Myocyte (in vitro differentiated cells): Measurements from ENCODE around the gene SPESP1. TPM values are rescaled to one million over a fixed set of nuclear protein-coding genes. Genes with fewer than 3 reads are reported as not detected.
A peak's percentile ranks its signal among the peaks of the same experiment; 100 is the strongest.

Experiments
- DNase-seq: peaks from one replicate; pipeline ENCODE4 v3.0.0-alpha.2; 2012; ENCODE audit warnings: low read depth
- total RNA-seq: library from RNA; depleted of rRNA; stranded (reverse); fragments of >200 nt; gene quantifications from 2 replicates; pipeline ENCODE4 v1.2.3, GENCODE V29; 2014

Gene SPESP1
- total RNA-seq, 1 donor from 2014 or later: 13.8 TPM

DNA sequence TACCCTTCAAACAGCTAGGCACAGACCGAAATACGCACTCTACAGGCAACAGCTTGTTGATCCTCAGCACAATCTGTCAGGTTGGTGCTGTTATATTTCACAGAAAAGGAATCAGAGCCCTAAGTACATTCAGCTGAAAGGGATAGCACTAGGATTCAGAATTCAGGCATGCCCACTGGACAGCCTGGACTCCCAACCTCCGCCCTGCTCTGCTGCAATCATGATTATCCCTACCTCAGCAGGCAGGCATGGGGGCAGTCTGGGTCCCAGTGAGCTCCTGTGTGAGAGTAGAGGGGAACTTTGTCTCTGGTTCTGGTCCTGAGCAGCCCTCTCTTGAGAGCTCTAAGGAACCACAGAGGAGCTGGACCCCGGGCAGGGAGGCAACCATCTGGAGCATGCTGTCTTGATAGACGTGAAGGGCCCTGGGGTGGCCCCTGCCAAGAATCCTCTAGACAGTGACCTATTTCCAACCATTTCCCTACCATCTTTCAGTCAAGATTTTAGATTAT, 60.7 kb downstream of the SPESP1 start:
- DNase-seq: no peak

DNA sequence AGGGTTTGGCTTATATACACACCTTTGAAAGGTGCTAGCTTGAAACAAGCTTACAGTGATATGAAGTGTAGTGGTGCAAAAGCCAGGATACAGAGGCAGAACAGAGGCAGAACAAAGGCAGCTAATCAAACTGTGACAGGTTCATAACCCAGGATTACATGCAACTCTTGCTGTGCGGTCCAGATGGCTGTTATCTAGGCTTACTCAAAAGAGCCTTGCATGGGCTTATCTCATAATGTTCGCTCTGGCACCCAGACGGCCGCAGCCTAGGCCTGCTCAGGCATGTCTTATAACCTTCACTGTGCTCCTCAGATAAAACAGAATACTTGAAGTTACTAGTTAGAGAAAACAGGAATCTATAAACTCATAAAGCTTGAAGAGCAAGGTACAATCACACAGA, 61.4 kb downstream of the SPESP1 start:
- DNase-seq: no peak

DNA sequence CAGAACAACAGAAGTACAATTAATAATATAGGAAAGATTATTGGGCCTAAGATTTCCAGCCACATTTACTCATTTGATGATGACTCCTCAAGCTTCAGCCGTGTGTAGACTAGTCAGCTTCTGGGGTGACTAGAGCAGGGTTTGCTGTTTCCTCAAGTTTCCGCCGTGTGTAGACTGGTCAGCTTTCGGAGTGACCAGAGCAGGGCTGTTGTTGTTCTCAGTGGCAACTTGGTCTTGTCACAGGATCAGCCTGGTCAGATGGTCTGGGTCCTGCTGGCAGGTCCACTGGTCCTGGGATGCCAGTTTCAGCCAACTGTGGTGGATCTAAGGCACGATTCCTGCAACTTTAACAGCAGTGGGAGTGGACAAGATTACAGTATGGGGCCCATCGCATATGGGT, 62.4 kb downstream of the SPESP1 start:
- no peak for DNase-seq

DNA sequence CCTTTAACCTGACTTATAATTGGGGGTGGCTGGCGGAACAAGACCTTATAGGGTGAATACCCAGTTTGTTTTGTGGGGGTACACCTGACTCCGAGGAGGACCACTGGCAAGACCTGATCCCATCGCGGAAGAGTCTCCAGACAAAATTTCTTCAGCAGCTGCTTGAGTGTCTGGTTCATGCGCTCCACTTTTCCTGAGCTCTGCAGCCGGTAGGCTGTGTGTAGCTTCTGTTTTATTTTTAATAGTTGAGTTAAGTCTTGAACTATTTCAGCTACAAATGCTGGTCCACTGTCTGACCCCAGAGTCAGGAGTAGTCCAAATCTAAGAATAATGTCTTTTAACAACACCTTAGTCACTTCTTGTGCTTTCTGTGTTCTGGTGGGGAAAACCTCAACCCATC, 63.0 kb downstream of the SPESP1 start:
- DNase-seq: peak; percentile 56

DNA sequence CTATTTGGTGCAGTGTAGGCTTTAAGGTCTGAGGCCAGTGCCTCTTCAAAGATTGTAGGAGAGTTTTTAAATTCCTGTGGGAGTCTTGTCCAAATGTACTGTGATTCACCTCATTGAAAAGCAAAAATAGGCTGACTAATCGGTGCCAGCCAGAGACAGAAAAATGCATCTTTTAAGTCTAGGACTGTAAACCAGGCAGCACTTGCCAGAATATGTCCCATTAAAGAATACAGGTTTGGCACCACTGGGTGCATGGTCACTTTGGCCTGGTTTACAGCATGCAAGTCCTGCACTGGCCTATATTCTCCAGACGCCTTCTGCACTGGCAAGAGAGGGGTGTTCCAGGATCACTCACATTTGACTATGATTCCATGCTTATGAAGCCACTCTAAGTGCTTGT, 63.8 kb downstream of the SPESP1 start:
- DNase-seq: no peak

DNA sequence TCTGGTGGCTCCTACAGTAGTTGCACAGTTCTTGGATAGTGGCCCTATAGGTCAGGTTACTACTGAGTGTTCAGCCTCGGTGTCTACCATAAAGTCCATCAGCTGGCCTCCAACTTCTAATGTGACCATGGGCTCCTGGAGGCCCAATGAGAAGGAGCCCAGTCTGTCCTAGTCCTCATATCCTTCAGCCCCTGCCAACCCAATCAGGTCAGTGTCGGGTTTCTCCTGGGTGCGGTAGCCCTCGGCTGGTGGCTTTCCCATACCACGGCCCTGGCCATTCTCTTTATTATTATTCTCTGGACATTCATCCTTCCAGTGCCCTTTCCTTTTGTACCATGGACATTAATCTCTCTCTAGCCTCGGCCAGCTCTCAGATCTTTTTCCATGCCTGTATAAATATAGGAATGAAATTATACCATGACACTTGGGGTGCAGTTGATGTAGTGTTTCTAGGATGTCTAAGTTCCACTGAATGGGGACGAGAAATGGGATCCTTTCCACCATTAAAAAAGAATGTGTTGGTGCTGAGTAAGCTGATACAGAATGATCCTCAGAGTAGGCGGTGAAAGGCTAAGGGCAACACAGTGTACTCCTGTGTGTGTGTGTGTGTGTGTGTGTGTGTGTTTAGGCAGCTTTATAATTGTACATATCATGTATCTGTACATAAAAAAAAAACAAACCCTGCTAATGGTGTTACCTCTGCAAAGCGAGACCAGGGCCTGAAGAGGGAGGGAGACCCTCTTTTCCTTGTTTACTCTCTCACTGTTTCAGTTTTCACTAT, 64.8 kb downstream of the SPESP1 start:
- DNase-seq: peak; percentile 42

Other genes starting within 250 kb of the SPESP1 start
- gene ANP32A, start 109.6 kb upstream of the SPESP1 start, total RNA-seq: 44.4 and 55.4 TPM in 2 replicates
- gene NOX5, start 84.2 kb downstream of the SPESP1 start, total RNA-seq: 1.1 and 1.3 TPM in 2 replicates
- 13.4 and 16.5 TPM in 2 replicates for gene GLCE, start 230.1 kb downstream of the SPESP1 start, total RNA-seq